Ovary (tissue), 9 donors: ENCODE results near the gene DNAJC16. TPM values are rescaled to one million over a fixed set of nuclear protein-coding genes. Genes with fewer than 3 reads are reported as not detected.

Experiments
- DNase-seq, 5 donors: peaks; one replicate each; pipeline ENCODE4 v3.0.0-alpha.2; 2019 to 2020
- H3K27ac ChIP-seq, 2 donors: fragments of 200-600 bp; one replicate each; pipeline versions ENCODE4 v1.5.1 to v1.8.0; 2019 to 2022
- H3K27me3 ChIP-seq: fragments of 200-600 bp; one replicate; pipeline ENCODE4 v1.8.0; 2022
- H3K36me3 ChIP-seq: fragments of 200-600 bp; sonication (generic); one replicate; pipeline ENCODE4 v1.5.1; 2019
- H3K4me1 ChIP-seq: one replicate; pipeline ENCODE4 v1.8.1; 2013; ENCODE audit warnings: mild to moderate bottlenecking, moderate library complexity; ENCODE audit not compliant: insufficient read depth
- H3K4me3 ChIP-seq: fragments of 200-600 bp; sonication (generic); one replicate; pipeline ENCODE4 v1.5.1; 2017
- H3K9me3 ChIP-seq, 2 donors: fragments of 200-600 bp in 1 of 2; sonication (generic) in 1 of 2; one replicate each; pipeline versions ENCODE4 v1.5.1 to v1.8.1; 2013 to 2019; ENCODE audit warnings: mild to moderate bottlenecking in 1 of 2, moderate library complexity in 1 of 2
- EP300 ChIP-seq: sonication (generic); formaldehyde crosslinking; IDR thresholded peaks from one replicate; pipeline ENCODE4 v1.6.1; 2017; ENCODE audit warnings: antibody characterized with exemption
- POLR2A ChIP-seq: fragments of 450-650 bp; IDR thresholded peaks from one replicate; pipeline ENCODE4 v1.6.1; 2017; ENCODE audit warnings: antibody characterized with exemption, mild to moderate bottlenecking, moderate library complexity
- WGBS, 3 donors: extraction: QIAGEN DNeasy Blood & Tissue Kit in 1 of 3; methylation state at CpG; one replicate each; pipeline versions ENCODE4 v1.1.5 to v1.1.7; 2013 to 2017; 5-methylcytosine and 5-hydroxymethylcytosine counted together
- intact Hi-C, 4 donors: fragments of 100-400 bp; cut with DNase I; formaldehyde crosslinking; loops; one replicate each; pipeline versions ENCODE4 v1.11.0 to v1.15.1; 2022 to 2023
- polyA plus RNA-seq, 2 donors: library from polyadenylated mRNA; stranded (reverse); fragments of 200-250 nt in 1 of 2; fragments of 350-450 nt in 1 of 2; fragmentation: Illumina TruSeq in 1 of 2; extraction: RNeasy Lipid Tissue Mini Kit (QIAGEN cat#74804) in 1 of 2; gene quantifications; one replicate each; pipeline ENCODE4 v1.2.3, GENCODE V29; 2013 to 2014
- total RNA-seq, 7 donors: library from RNA; depleted of rRNA in 2 of 7; stranded (reverse); fragments of >200 nt in 2 of 7; fragmentation: NEBNext Ultra II Directional in 3 of 7; extraction: Animal tissue kit (Norgen Biotek cat#: 25700) in 3 of 7; gene quantifications; one replicate each; pipeline versions ENCODE4 v1.1.0 to v1.2.4, GENCODE V29; 2016 to 2023
- TF ChIP-seq, protein P1 (sequence below), 3 donors: fragments of 450-650 bp in 2 of 3; fragments of 200-600 bp in 1 of 3; IDR thresholded peaks; one replicate each; pipeline versions ENCODE4 v1.5.1 to v1.8.0; 2016 to 2022; ENCODE audit warnings: antibody characterized with exemption in 3 of 3, mild to moderate bottlenecking in 1 of 3
- donor health status: DM: no; HTN: no; CAD: no; lungs with moderate emphysema.
- donor health status: DM: no; HTN: no; CAD: no.
- donor health status: Bipolar disorder and iron deficiency.
- donor health status: DM: yes; HTN: yes; CAD: no.
- donor health status: DM: no; HTN: no; CAD: no.
- donor health status: DM: yes; HTN: yes; CAD: no.

DNAJC16 gene
- total and polyA plus RNA-seq, 9 donors = 4.7 to 33.3 (median 17.6) TPM

DNA sequence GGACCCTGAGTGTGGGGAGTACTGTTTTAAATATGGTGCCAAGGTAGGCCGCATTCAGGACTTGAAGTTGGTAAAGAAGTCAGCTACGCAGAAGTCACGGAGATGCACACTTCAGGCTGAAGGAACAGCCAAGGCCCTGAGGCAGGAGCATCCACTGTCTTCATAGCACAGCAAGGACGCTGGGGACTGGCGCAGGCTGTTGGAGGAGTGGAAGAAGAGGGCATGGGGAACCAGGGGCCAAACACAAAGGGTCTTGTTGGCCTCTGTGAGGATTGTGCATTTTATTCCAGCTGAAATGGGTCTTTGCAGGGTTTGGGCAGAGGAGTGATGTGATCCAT lies 16.6 kb downstream of the DNAJC16 start:
- no peaks in the 10 kb centered on the region for H3K36me3 ChIP-seq
- 80 to 91% (median 85%) methylated on average over 5 of the region's 5 CpGs for WGBS, 3 donors
- intact Hi-C loops = no loop called here

DNA sequence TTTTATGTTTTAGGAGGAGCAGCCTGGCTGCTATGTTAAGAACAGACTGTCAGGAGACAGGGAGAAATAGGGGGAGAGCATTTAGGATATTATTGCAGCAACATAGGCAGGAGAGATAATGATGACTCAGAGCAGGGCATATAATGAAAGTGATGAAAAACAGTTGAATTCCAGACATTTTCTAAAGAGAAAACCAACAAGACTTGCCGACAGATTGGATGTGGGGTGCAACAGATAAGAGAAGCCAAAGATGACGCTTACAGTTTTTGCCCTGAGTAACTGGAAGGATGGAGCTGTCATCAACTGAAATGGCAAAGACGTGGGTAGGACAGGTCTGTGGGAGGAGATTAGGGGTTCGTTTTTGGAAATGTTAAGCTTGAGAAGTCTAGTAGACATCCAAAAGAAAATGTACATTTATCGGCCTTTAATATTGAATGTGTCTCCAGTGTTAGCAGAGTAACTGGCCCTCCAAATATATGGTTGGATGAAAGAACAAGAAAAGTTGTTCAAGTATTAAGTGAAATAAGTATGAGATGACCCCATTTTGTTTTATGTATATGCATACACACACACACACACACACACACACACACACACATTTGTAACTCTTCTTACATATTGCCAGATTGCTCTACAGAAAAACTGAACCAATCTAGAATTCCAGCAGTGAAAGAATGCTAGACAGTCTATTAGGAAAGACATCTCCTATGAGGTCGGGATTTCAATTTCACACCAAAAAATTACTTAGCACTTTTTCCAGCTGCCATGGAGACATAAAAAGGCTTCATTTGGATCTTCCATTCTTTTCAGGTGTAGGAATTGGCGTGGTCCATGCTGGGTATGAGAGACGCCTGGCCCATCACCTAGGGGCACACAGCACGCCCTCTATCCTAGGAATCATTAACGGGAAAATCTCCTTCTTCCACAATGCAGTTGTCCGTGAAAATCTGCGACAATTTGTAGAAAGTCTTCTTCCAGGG lies 17.2 kb downstream of the DNAJC16 start:
- 62 to 72% (median 67%) methylated on average over 12 of the region's 12 CpGs for WGBS, 3 donors

More for the DNA sequence above, 16.6 kb downstream of the DNAJC16 start:
- no peak overlapping the region for H3K27ac ChIP-seq
- no peaks in the 10 kb centered on the region for H3K4me1 ChIP-seq
- H3K9me3 ChIP-seq = no peaks in the 10 kb centered on the region
- H3K4me3 ChIP-seq = no peak overlapping the region
- DNase-seq = no peak
- TF ChIP-seq EP300 (no peak), POLR2A (no peak)
- TF ChIP-seq, protein P1, sequence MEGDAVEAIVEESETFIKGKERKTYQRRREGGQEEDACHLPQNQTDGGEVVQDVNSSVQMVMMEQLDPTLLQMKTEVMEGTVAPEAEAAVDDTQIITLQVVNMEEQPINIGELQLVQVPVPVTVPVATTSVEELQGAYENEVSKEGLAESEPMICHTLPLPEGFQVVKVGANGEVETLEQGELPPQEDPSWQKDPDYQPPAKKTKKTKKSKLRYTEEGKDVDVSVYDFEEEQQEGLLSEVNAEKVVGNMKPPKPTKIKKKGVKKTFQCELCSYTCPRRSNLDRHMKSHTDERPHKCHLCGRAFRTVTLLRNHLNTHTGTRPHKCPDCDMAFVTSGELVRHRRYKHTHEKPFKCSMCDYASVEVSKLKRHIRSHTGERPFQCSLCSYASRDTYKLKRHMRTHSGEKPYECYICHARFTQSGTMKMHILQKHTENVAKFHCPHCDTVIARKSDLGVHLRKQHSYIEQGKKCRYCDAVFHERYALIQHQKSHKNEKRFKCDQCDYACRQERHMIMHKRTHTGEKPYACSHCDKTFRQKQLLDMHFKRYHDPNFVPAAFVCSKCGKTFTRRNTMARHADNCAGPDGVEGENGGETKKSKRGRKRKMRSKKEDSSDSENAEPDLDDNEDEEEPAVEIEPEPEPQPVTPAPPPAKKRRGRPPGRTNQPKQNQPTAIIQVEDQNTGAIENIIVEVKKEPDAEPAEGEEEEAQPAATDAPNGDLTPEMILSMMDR (IDR thresholded peaks at IDR 0.05) = no peak
- H3K27me3 ChIP-seq = no peaks in the 10 kb centered on the region

DNA sequence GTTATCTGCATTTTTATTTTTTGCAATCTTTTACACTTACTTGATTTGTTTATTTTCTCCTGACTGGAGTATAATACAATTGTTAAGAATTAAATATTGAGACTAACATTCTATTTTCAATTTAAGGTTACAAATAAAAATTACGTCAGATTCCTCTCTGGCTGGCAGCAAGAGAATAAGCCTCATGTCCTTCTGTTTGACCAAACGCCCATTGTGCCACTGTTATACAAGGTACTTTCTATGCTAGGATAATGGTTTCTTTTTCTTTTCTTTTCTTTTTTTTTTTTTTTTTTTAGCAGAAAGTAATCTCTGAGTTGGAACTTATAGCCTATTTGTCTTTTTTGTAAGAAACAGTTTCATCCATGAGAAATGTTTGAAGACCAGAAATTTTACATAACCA lies 20.0 kb downstream of the DNAJC16 start:
- WGBS, 3 donors = 92 to 94% (median 93%) methylated on average over 2 of the region's 2 CpGs
- TF ChIP-seq EP300 (no peak), POLR2A (no peak)
- TF ChIP-seq, protein P1 (IDR thresholded peaks at IDR 0.05) = no peak
- DNase-seq = no peak
- H3K9me3 ChIP-seq = no peaks in the 10 kb centered on the region
- H3K4me1 ChIP-seq = no peaks in the 10 kb centered on the region
- H3K36me3 ChIP-seq = no peaks in the 10 kb centered on the region
- no peak overlapping the region for H3K27ac ChIP-seq
- intact Hi-C loops = no loop called here
- H3K4me3 ChIP-seq = no peak overlapping the region
- H3K27me3 ChIP-seq = no peaks in the 10 kb centered on the region

More for the DNA sequence above, 17.2 kb downstream of the DNAJC16 start:
- Histone ChIP-seq H3K27me3 (no peaks in the 10 kb centered on the region), H3K4me3 (no peak overlapping the region), H3K36me3 (no peaks in the 10 kb centered on the region), H3K4me1 (no peaks in the 10 kb centered on the region), H3K9me3 (no peaks in the 10 kb centered on the region), H3K27ac (no peak overlapping the region)
- intact Hi-C loops = no loop called here
- no peak for DNase-seq
- TF ChIP-seq POLR2A (no peak), EP300 (no peak)
- TF ChIP-seq, protein P1 (IDR thresholded peaks at IDR 0.05) = no peak

DNA sequence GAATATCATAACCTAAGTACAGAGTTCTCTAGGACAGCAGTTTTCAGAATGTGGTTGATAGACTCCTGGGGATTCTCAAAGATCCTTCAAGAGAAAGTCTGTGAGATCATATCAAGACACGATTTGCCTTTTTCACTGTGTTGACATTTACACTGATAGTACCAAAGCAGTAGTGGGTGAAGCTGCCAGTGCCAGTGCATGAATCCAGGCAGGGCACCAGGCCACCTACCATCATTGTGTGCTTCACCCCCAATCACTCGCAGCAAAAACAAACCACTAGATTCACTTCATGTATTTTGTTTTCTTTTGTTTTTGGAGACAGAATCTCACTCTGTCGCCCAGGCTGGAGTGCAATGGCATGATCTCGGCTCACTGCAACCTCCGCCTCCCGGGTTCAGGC lies 23.9 kb downstream of the DNAJC16 start:
- H3K4me1 ChIP-seq = no peaks in the 10 kb centered on the region
- no peaks in the 10 kb centered on the region for H3K9me3 ChIP-seq
- DNase-seq = no peak
- H3K4me3 ChIP-seq = no peak overlapping the region
- H3K27ac ChIP-seq = no peak overlapping the region
- intact Hi-C loops = no loop called here
- 77 to 90% (median 79%) methylated on average over 6 of the region's 6 CpGs for WGBS, 3 donors
- H3K36me3 ChIP-seq = no peaks in the 10 kb centered on the region
- no peak for TF ChIP-seq POLR2A
- TF ChIP-seq, protein P1 (IDR thresholded peaks at IDR 0.05) = no peak
- TF ChIP-seq EP300 = no peak
- no peaks in the 10 kb centered on the region for H3K27me3 ChIP-seq
